Small intestine (tissue), 7 donors: ENCODE data around the gene CNR2. TPM values are rescaled to one million over a fixed set of nuclear protein-coding genes. Genes with fewer than 3 reads are reported as not detected.
"Not testable (repeated sequence)": the region's sequence is repeated elsewhere in the genome, so short reads cannot be mapped to it uniquely, and the experiment has no call there.

Experiments used
- DNase-seq, 2 donors: peaks; one replicate each; pipeline versions ENCODE4 v3.0.0 to v3.0.0-alpha.2; 2013
- FAIRE-seq: peaks from 2 replicates; lab custom pipeline; 2012; peaks lifted over from hg19 to GRCh38; lab: Jason Lieb, UNC
- H3K27ac ChIP-seq, 3 donors: one replicate each; pipeline ENCODE4 v1.5.1; 2013; ENCODE audit warnings: low read length in 2 of 3, mild to moderate bottlenecking in 2 of 3, control low read depth in 1 of 3, inconsistent platforms in 1 of 3, low read depth in 1 of 3, moderate library complexity in 1 of 3
- H3K27me3 ChIP-seq, 3 donors: one replicate each; pipeline ENCODE4 v1.6.1; 2013; ENCODE audit warnings: low read length in 3 of 3, inconsistent platforms in 1 of 3; ENCODE audit not compliant: control insufficient read depth in 3 of 3, insufficient read depth in 3 of 3
- H3K36me3 ChIP-seq, 3 donors: one replicate each; pipeline ENCODE4 v1.6.1; 2013; ENCODE audit warnings: low read length in 3 of 3, inconsistent platforms in 1 of 3, low read depth in 1 of 3, mild to moderate bottlenecking in 1 of 3, moderate library complexity in 1 of 3; ENCODE audit not compliant: control insufficient read depth in 3 of 3, insufficient read depth in 2 of 3
- H3K4me1 ChIP-seq, 3 donors: one replicate each; pipeline ENCODE4 v1.6.1; 2013; ENCODE audit warnings: low read length in 2 of 3, inconsistent platforms in 1 of 3, low read depth in 1 of 3, mild to moderate bottlenecking in 1 of 3, moderate library complexity in 1 of 3; ENCODE audit not compliant: control insufficient read depth in 3 of 3, insufficient read depth in 2 of 3
- H3K4me3 ChIP-seq, 3 donors: one replicate each; pipeline ENCODE4 v1.5.1; 2013; ENCODE audit warnings: low read length in 3 of 3, control low read depth in 1 of 3, inconsistent platforms in 1 of 3, low read depth in 1 of 3, mild to moderate bottlenecking in 1 of 3, moderate library complexity in 1 of 3
- H3K9me3 ChIP-seq, 2 donors: one replicate each; pipeline ENCODE4 v1.6.1; 2013; ENCODE audit warnings: low read depth in 1 of 2, low read length in 1 of 2; ENCODE audit not compliant: control insufficient read depth in 2 of 2, insufficient read depth in 1 of 2
- WGBS, 3 donors: extraction: QIAGEN DNeasy Blood & Tissue Kit; methylation state at CpG; one replicate each; pipeline ENCODE4 v1.1.7; 2013; 5-methylcytosine and 5-hydroxymethylcytosine counted together
- polyA plus RNA-seq, 4 donors: library from polyadenylated mRNA; stranded (reverse) in 3 of 4; unstranded in 1 of 4; fragments of 200-250 nt in 3 of 4; fragments of 120-200 nt in 1 of 4; gene quantifications; one replicate each; pipeline versions ENCODE4 v1.2.1 to v1.2.3, GENCODE V29; 2013
- donor health status: healthy with polysubstance abuse.
- donor health status: control.
- donor health status: control.
- donor health status: Bipolar disorder and iron deficiency.
- donor health status: healthy.

CNR2 gene
- polyA plus RNA-seq, 4 donors, result 0.10 to 0.15 TPM; not detected in 2

- peak in 1 of 2 donors; percentile 38 for DNase-seq
- no peak for FAIRE-seq
- WGBS, 3 donors, result 19 to 37% (median 25%) methylated on average over 74 to 92 of the region's 92 CpGs
- Histone ChIP-seq H3K9me3 (no peaks in the 10 kb centered on the region), H3K27ac (no peak overlapping the region), H3K4me1 (no peaks in the 10 kb centered on the region), H3K4me3 (peak overlapping the region in 2 of 3 donors; percentile 7 to 31), H3K36me3 (no peaks in the 10 kb centered on the region), H3K27me3 (peaks cover 0 to 49% (median 7%) of the 10 kb centered on the region in 3 donors)
Observed at GRCh38 chr1:23902321-23903278, 10.6 kb downstream of the CNR2 start.

- FAIRE-seq, H3K4me3 ChIP-seq, DNase-seq, H3K9me3 ChIP-seq, H3K4me1 ChIP-seq, H3K36me3 ChIP-seq, H3K27ac ChIP-seq: not testable (repeated sequence)
- peaks cover 0 to 43% (median 4%) of the 10 kb centered on the region in 3 donors for H3K27me3 ChIP-seq
- 56 to 79% (median 63%) methylated on average over 8 of the region's 8 CpGs for WGBS, 3 donors
Observed at GRCh38 chr1:23900017-23900416, 13.1 kb downstream of the CNR2 start.

DNA sequence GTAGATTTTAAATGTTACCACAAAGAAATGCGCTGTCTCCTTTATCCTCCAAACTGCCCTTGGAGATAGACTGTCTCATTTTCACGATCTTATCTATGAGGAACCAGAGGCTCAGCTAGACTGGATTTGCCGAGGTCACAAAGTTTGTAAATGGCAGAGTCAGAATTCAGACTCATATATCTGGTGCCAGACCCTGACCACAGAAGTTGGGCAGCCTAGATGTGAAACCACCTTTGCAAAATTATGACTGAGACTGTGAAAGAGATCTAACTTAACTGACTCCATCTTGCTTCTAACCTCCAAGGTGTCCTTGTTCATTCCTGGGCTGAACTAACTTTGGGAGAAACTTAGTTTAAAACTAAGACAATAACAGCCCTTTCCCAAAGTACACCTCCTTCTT, 14.1 kb downstream of the CNR2 start:
- no peaks in the 10 kb centered on the region for H3K36me3 ChIP-seq
- no peak overlapping the region for H3K27ac ChIP-seq
- H3K4me1 ChIP-seq, result no peaks in the 10 kb centered on the region
- no peak for FAIRE-seq
- H3K9me3 ChIP-seq, result no peaks in the 10 kb centered on the region
- no peak overlapping the region for H3K4me3 ChIP-seq
- WGBS, 3 donors, result 51 to 69% (median 60%) methylated on average over 3 of the region's 3 CpGs
- no peak for DNase-seq
- peaks cover 0 to 34% (median 0%) of the 10 kb centered on the region in 3 donors for H3K27me3 ChIP-seq

- H3K4me3 ChIP-seq, result no peak overlapping the region
- 48 to 71% (median 68%) methylated on average over 6 of the region's 6 CpGs for WGBS, 3 donors
- H3K4me1 ChIP-seq, result no peaks in the 10 kb centered on the region
- no peak overlapping the region for H3K27ac ChIP-seq
- H3K9me3 ChIP-seq, result no peaks in the 10 kb centered on the region
- peaks cover 0 to 17% (median 0%) of the 10 kb centered on the region in 3 donors for H3K27me3 ChIP-seq
- FAIRE-seq (no peak), DNase-seq (no peak)
- H3K36me3 ChIP-seq, result no peaks in the 10 kb centered on the region
Observed at GRCh38 chr1:23897083-23897482, 16.1 kb downstream of the CNR2 start.

- Histone ChIP-seq H3K27me3 (peaks cover 0 to 15% (median 0%) of the 10 kb centered on the region in 3 donors), H3K27ac (no peak overlapping the region), H3K4me1 (no peaks in the 10 kb centered on the region), H3K4me3 (no peak overlapping the region), H3K36me3 (no peaks in the 10 kb centered on the region), H3K9me3 (no peaks in the 10 kb centered on the region)
- WGBS, 3 donors, result 27 to 30% (median 28%) methylated on average over 3 of the region's 3 CpGs
- no peak for DNase-seq
- no peak for FAIRE-seq
Observed at GRCh38 chr1:23896491-23896890, 16.7 kb downstream of the CNR2 start.

DNA sequence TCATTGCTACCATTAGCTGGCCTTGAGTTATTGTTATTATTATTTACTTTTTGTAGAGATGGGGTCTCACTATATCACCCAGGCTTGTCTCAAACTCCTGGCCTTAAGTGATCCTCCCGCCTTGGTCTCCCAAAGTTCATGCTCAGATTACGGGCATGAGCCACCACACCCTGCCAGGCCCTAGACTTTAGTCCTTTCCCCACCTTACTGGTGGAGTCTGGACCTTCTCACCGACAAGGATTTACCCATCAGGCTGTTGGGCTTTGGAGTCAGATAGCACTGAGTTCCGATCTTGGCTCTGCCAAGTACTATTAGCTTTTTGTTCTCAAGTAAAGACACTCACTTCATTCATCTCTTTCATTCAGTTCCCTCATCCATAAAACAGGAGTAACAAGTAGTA, 17.2 kb downstream of the CNR2 start:
- Histone ChIP-seq H3K4me1 (no peaks in the 10 kb centered on the region), H3K36me3 (no peaks in the 10 kb centered on the region), H3K27me3 (peaks cover 0 to 10% (median 0%) of the 10 kb centered on the region in 3 donors), H3K9me3 (no peaks in the 10 kb centered on the region), H3K4me3 (no peak overlapping the region), H3K27ac (no peak overlapping the region)
- 23 to 42% (median 36%) methylated on average over 4 of the region's 4 CpGs for WGBS, 3 donors
- DNase-seq, result peak in 1 of 2 donors; percentile 87
- FAIRE-seq, result no peak

- Histone ChIP-seq H3K4me1 (no peaks in the 10 kb centered on the region), H3K27me3 (peaks cover 0 to 4% (median 0%) of the 10 kb centered on the region in 3 donors), H3K36me3 (no peaks in the 10 kb centered on the region), H3K9me3 (no peaks in the 10 kb centered on the region), H3K4me3 (no peak overlapping the region), H3K27ac (no peak overlapping the region)
- FAIRE-seq (no peak), DNase-seq (no peak)
- 82 to 89% (median 84%) methylated on average over 5 of the region's 5 CpGs for WGBS, 3 donors
Observed at GRCh38 chr1:23895082-23895481, 18.1 kb downstream of the CNR2 start.

DNA sequence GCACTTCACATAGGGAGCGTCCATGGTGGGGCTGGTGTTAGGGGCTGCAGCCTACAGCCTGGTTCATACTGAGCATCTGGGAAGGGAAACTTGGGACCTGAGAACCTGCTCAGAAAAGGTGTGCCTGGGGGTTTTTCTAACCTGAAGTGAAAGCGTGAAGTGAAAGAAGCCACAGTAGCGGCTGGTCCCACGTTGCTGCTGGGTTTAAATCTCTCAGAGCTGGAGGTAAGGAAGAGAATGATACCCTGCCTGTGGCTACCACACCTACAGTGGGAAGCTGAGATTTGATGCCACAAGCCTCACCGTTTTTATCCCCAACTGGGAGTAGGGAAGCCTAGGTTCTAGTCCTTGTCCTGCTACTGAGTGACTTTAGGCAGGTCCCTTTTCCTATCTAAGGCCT, 24.1 kb downstream of the CNR2 start:
- Histone ChIP-seq H3K4me3 (no peak overlapping the region), H3K36me3 (no peaks in the 10 kb centered on the region), H3K27me3 (peaks cover 0 to 3% (median 0%) of the 10 kb centered on the region in 3 donors), H3K9me3 (no peaks in the 10 kb centered on the region), H3K27ac (no peak overlapping the region), H3K4me1 (no peaks in the 10 kb centered on the region)
- 72 to 78% (median 78%) methylated on average over 5 of the region's 5 CpGs for WGBS, 3 donors
- FAIRE-seq (no peak), DNase-seq (no peak)
